ENCODE results near the gene MRPL30. TPM values are rescaled to one million over a fixed set of nuclear protein-coding genes. Genes with fewer than 3 reads are reported as not detected.

Gene MRPL30
- total RNA-seq, 1 donor from 2014 or later, result 31.9 TPM

GRCh38 chr2:99152199-99152895 is 28.6 kb upstream of the MRPL30 start:
- H3K4me1 Mint-ChIP-seq (ENCODE audit: low read depth, unreplicated experiment), result peaks cover 6% of the 10 kb centered on the region
- H3K79me2 ChIP-seq (ENCODE audit: insufficient read depth, low read length), result peaks cover 4% of the 10 kb centered on the region
- peaks cover 9% of the 10 kb centered on the region for H3K4me1 ChIP-seq (ENCODE audit: insufficient read depth, low read length)

GRCh38 chr2:99153921-99154604 is 26.9 kb upstream of the MRPL30 start:
- no peak for TF ChIP-seq EZH2 (IDR thresholded peaks at IDR 0.05; ENCODE audit: insufficient read depth, low read length)
- TF ChIP-seq, protein P1, sequence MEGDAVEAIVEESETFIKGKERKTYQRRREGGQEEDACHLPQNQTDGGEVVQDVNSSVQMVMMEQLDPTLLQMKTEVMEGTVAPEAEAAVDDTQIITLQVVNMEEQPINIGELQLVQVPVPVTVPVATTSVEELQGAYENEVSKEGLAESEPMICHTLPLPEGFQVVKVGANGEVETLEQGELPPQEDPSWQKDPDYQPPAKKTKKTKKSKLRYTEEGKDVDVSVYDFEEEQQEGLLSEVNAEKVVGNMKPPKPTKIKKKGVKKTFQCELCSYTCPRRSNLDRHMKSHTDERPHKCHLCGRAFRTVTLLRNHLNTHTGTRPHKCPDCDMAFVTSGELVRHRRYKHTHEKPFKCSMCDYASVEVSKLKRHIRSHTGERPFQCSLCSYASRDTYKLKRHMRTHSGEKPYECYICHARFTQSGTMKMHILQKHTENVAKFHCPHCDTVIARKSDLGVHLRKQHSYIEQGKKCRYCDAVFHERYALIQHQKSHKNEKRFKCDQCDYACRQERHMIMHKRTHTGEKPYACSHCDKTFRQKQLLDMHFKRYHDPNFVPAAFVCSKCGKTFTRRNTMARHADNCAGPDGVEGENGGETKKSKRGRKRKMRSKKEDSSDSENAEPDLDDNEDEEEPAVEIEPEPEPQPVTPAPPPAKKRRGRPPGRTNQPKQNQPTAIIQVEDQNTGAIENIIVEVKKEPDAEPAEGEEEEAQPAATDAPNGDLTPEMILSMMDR (IDR thresholded peaks at IDR 0.05; ENCODE audit: insufficient read depth, low read depth, low read length), result no peak
- Histone ChIP-seq H3K27ac (ENCODE audit: low read depth, low read length) (peak overlapping the region; percentile 48), H4K20me1 (ENCODE audit: insufficient read depth, low read length) (no peaks in the 10 kb centered on the region), H3K79me2 (ENCODE audit: insufficient read depth, low read length) (peaks cover 4% of the 10 kb centered on the region), H3K9me3 (ENCODE audit: insufficient read depth, low read depth, low read length) (no peaks in the 10 kb centered on the region), H3K4me2 (ENCODE audit: low read length) (peak overlapping the region; percentile 82), H2AFZ (ENCODE audit: low read depth, low read length) (peak overlapping the region; percentile 93), H3K27me3 (ENCODE audit: insufficient read depth, low read length) (no peaks in the 10 kb centered on the region), H3K9ac (ENCODE audit: low read length) (peak overlapping the region; percentile 75), H3K36me3 (ENCODE audit: insufficient read depth, low read length) (no peaks in the 10 kb centered on the region), H3K4me1 (ENCODE audit: insufficient read depth, low read length) (peaks cover 9% of the 10 kb centered on the region), H3K4me3 (ENCODE audit: insufficient read depth, low read depth, low read length) (peak overlapping the region; percentile 75)
- Mint-ChIP-seq H3K27ac (ENCODE audit: unreplicated experiment) (peak overlapping the region; percentile 19), H3K9me3 (ENCODE audit: unreplicated experiment) (no peaks in the 10 kb centered on the region), H3K36me3 (ENCODE audit: low read depth, unreplicated experiment) (no peaks in the 10 kb centered on the region), H3K27me3 (ENCODE audit: low read depth, unreplicated experiment) (no peaks in the 10 kb centered on the region), H3K4me3 (ENCODE audit: unreplicated experiment) (peak overlapping the region; percentile 88), H3K4me1 (ENCODE audit: low read depth, unreplicated experiment) (peaks cover 6% of the 10 kb centered on the region)
- no peak for FAIRE-seq
- peak; percentile 10 for DNase-seq (ENCODE audit: low read depth)

More at GRCh38 chr2:99152199-99152895, 28.6 kb upstream of the MRPL30 start:
- TF ChIP-seq, protein P1 (IDR thresholded peaks at IDR 0.05; ENCODE audit: insufficient read depth, low read depth, low read length), result no peak
- TF ChIP-seq EZH2 (IDR thresholded peaks at IDR 0.05; ENCODE audit: insufficient read depth, low read length), result no peak
- Histone ChIP-seq H3K9me3 (ENCODE audit: insufficient read depth, low read depth, low read length) (no peaks in the 10 kb centered on the region), H3K4me2 (ENCODE audit: low read length) (no peak overlapping the region), H3K9ac (ENCODE audit: low read length) (no peak overlapping the region), H3K27me3 (ENCODE audit: insufficient read depth, low read length) (no peaks in the 10 kb centered on the region), H3K27ac (ENCODE audit: low read depth, low read length) (no peak overlapping the region), H3K36me3 (ENCODE audit: insufficient read depth, low read length) (no peaks in the 10 kb centered on the region), H4K20me1 (ENCODE audit: insufficient read depth, low read length) (no peaks in the 10 kb centered on the region), H3K4me3 (ENCODE audit: insufficient read depth, low read depth, low read length) (no peak overlapping the region), H2AFZ (ENCODE audit: low read depth, low read length) (no peak overlapping the region)
- DNase-seq (ENCODE audit: low read depth) (no peak), FAIRE-seq (no peak)
- H3K4me3 Mint-ChIP-seq (ENCODE audit: unreplicated experiment), result no peak overlapping the region
- H3K36me3 Mint-ChIP-seq (ENCODE audit: low read depth, unreplicated experiment), result no peaks in the 10 kb centered on the region
- H3K27ac Mint-ChIP-seq (ENCODE audit: unreplicated experiment), result no peak overlapping the region
- no peaks in the 10 kb centered on the region for H3K27me3 Mint-ChIP-seq (ENCODE audit: low read depth, unreplicated experiment)
- H3K9me3 Mint-ChIP-seq (ENCODE audit: unreplicated experiment), result no peaks in the 10 kb centered on the region

Measured in astrocyte (in vitro differentiated cells and primary cell).